Measurements from ENCODE around the gene TMEM121.

The TMEM121 gene

DNA sequence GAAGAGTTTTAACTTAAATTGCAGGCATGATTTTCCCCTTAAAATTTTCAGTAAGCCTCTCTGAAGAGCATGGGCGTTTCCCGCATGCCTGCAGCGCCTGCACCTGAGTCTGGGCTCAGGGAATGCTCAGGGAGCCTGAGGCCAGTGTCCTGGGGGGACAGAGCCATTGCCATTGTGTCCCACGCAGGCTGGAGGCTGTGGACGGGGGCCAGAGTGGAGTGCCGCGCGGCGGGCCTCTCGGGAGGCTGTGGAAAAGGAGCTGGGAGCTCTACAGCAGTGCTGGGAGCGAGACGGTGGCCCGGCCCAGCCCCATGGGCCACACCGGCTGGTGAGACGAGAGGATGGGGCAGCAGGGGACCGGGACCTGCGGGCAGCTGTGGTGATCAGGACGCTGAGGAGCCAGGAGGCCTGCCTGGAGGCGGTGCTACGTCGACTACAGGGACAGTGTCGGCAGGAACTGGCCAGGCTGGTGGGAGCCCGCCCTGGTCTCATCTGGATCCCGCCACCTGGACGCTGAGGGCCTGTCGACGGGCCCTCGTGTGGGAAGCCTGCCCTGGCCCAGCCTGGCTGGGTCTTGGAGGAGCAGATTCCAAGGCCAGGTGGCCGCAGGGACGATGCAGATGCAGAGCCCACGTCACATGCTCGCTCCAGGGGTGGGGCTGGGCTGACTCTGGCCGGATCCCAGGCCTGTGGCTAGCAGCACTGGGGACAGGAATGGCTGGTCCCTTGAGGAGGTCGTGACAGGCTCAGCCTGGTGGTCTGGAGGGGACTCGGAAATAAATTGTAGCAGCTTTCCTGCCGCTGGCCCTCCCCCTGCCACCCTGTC lies 27.7 kb upstream of the TMEM121 start:
- DNase-seq: no peak

DNA sequence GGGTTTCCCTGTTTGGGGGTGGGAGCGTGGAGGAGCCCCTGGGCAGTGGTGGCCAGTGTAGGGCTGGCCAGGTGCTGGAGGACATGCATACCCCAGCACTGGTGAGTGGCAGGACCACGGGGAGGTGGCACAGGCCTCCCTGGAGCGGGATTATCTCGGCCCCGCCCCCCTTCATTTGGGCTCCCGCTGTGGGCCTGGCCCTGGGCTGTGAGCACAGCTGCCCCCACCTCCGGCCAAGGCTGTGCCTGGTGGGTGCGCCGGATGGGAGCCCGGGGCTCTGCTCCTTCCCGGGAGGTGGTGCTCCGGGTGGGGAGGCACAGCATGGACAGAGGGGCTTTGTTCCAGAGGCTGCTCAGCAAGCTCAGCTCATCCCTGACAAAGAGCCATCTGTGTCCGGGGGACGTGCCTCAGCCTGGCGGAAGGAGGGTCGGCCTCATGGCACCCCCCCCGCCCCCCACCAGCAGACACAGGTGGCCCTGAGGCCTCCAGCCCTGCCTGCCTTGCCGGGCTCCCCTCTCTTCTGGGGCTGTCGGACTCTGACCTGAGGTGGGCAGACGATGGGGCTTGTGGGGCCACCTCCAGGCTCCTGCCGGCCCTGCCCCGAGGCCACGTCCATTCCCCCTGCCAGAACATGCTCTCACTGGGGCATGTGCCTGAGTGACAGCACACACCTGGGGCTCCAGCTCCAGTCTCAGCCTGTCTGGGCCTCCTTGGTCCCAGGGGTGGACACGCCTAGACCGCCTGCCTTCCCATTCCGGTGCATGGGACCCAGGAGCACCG lies 26.9 kb upstream of the TMEM121 start:
- DNase-seq: no peak

DNA sequence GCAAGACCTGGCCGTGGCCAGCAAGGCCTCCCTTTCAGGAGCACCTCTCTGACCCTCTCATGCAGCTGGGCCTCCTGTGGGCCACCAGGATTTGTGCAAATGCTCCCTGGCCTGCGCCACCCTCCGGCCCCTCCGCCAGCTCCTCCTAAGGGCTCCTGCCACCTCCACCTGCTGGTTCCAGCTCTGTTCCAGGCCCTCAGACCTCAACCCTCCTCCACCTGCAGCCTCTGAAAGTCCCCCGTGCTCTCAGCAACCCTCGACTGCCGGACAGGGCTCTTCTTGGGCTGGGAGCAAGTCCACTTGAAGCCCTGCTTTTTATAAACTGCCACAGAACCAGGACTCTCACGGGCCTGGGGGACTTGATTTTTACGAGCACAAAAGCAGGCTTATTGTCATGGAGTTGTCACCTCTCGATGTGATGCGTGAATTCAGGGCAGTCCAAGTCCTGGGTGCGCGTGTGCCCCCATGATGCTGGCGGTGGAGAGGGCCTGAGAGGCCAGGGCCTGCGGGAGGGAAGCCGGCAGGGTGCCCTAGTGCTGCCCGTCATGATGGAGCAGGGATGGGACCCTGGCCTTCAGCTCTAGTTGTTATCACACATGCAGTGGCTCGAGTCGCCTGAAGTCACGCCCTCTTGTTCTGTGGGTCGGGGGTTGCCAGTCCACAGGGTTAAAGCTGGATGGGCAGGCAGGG lies 26.2 kb upstream of the TMEM121 start:
- DNase-seq: no peak

DNA sequence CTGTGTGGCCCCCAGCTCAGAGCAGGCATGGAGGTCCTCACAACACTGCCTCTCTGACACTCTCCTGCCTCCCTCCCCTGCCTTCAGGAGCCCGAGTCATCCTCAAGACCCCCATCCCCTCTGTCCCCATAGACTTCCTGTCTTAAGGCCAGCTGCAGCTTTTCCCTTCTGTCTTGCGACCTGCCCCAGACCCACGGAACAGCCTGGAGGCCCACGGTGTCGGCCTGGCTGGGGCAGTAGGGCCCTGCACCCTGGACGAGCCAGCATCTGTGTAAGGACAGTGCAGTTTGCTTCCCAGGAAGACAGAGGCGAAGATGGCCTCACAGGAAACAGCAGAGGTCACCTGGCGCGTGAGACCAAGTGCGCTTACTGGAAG lies 25.7 kb upstream of the TMEM121 start:
- DNase-seq: no peak

DNA sequence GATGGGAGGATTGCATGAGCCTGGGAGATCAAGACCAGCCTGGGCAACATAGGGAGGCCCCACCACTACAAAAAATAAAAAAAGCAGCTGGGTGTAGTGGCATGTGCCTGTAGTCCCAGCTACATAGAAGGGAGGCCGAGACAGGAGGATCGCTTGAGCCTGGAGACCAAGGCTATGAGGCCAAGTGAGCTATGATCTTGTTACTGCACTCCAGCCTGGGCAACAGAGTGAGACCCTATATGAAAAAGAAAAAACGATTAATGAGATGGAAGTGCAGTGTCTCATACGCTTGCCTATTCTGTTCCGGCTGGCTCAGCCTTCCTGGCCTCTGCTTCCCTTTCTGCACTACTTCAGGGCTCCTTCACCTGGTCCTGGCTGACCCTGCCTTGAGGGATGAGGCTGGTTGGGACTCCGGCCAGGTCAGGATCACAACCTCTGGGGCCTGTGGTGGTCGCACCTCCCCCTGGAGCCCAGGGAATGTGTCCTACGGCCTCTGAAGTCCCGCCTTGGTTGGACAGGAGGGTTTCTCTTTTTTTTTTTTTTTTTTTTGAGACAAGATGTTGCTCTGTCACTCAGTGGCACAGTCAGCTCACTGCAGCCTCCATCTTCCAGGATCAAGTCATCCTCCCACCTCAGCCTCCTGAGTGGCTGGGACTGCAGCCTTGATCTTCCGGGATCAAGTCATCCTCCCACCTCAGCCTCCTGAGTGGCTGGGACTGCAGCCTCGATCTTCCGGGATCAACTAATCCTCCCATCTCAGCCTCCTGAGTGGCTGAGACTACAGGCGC lies 24.7 kb upstream of the TMEM121 start:
- DNase-seq: no peak

DNA sequence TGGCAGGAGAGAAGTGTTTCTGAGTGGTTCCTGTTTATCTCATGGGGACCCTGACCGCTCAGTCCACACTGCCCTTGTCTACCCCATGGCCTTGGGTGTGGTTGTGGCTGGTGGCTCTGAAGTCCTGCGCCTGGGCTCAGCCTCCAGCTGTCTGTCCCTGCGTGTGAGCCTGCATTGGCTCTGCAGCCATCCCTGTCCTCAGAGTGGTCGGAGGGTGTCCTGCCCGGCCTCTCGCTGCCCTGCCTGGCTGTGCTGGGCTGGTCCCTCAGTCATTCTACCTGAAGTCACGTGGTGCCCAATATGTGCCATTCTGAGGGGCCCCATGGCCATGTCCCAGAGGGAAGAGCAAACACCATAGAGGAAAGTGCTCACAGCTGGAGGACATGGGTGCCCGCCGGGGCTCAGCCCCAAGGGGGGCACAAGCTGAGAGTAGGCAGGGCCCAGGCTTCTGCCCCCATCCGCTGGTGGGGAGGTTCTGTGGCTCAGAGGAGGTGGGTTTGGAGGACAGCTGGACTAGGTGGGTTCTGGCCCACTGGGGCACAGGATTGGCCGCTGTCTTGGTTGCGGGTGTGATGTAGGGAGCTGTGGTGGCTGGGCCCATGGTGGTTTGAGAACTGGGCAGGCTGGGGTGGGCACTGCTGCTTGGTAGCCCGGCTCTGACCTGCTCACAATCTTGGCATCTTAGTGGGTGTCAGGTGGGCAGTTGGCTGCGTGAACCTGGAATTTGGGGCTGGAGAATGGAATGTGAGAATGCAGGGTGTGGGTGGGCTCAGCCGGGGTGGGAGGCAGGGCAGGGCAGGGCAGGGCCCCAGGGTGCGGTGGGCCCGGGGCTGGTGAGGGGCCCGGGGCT lies 23.7 kb upstream of the TMEM121 start:
- DNase-seq: no peak

DNA sequence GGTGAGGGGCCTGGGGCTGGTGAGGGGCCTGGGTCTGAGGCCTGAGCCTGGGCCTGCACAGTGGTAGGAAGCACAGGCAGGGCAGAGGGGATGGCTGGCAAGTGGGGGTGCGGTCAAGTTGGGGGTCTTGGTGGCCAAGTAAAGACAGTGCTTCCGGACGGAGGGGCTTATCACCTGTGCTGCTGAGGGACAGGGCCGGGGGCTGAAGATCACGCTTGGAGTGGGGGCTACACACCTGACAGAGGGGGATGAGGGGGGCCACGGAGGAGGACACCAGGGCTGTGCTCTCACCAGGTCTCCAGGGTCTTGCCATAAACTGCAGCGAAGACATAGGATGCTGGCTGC lies 23.1 kb upstream of the TMEM121 start:
- DNase-seq: no peak

DNA sequence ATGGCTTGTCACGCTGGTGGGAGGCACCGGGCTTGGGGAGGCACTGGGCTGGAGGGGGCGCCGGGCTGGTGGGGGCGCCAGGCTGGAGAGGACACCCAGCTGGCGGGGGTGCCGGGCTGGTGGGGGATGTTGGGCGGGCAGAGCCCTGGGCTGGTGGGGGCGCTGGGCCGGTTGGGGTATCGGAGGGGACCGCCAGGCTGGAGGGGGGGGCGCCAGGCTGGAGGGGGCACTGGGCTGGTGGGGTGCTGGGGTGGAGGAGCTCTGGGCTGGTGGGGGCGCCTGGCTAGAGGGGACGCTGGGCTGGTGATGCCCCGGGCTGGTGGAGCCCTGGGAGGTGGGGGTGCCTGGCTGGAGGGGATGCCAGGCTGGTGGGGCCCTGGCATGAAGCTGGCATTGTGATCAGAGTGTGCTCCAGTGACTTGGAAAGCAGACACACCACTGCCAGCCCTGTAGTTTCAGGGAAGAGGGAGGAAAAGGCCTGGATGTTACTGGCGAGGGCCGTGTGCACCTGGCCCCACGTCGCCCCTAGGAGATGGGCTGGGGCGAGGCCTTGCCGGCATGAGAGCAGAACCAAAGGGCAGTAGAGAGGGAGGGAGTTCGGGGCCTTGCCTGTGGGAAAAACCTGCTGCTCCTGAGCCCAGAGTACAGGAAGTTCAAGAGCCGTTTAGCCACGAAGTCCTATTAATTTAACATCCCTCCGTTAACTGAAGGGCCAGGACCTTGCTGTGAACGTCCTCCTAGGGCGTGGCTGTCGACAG lies 22.3 kb upstream of the TMEM121 start:
- DNase-seq: no peak

DNA sequence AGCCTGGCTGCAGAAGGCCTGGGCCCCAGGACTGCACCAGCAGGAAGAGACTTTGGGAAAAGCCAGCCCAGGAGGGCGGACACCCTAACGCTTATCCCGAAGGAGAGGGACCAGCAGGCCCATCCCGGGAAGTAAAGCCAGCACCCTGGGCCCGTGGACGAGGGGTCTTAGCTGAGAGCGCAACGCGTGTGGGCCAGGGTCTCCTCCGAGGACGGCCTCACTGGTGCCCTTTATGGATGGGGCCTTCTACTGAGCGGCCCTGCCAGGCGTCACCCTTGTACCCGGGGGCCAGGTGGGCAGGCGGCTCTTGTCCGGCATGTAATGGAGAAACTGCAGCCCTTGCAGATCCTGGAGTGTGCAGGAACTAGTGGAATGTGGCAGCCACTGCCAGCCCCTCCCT lies 21.3 kb upstream of the TMEM121 start:
- DNase-seq: no peak

DNA sequence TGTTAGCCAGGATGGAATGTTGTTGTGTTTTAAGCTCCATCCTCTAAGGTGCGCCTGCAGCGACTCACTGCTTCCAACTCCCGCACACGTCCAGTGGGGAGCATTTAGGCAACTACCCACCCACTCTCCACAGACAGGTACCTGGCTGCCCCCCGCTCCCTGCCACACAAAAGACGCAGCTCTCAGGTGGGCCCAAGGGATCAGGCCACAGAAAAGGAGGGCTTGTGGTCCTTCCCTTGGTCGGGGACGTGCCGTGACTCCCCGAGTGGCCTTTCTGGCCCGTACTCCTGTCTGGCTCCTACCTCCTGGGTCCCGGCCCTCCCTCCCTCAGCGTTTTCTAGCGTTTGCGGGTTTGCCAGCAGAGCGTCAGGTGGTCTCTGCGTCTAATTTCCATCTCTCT lies 19.1 kb upstream of the TMEM121 start:
- DNase-seq: no peak

DNA sequence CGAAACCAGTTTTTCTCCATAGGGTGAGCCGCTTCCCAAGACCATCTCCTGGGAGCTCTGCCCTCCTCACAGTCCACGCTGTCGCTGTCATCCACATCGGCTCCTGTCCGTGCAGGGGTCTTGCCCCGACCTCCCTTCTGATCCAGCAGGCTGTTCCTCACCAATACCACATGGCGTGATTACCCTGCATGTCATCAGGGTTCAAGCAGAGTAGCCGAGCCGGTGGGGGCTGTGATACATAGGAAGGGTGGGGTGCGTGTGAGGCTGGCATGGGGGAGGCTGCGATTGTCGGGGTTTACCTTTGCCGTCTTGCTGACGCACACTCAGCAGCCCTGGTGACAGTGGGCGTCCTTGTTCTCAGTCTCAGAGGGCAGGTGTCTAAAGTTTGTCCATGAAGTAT lies 18.3 kb upstream of the TMEM121 start:
- DNase-seq: no peak

DNA sequence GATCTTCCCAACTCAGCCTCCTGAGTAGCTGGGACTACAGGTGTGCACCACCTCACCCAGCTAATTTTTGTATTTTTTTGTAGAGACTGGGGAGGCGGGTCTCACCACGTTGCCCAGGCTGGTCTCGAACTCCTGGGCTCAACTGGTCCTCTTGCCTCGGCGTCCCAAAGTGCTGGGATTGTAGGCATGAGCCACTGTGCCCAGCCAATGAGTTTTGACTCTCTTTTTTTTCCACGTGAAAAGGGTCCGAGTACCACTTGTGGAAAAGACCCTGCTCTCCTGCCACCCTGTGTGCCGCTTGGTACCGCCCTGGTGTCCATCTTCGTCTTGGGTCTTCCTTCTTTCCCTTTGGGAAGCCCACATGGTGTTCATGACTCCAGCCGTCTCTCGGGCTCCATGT lies 17.8 kb upstream of the TMEM121 start:
- DNase-seq: no peak

DNA sequence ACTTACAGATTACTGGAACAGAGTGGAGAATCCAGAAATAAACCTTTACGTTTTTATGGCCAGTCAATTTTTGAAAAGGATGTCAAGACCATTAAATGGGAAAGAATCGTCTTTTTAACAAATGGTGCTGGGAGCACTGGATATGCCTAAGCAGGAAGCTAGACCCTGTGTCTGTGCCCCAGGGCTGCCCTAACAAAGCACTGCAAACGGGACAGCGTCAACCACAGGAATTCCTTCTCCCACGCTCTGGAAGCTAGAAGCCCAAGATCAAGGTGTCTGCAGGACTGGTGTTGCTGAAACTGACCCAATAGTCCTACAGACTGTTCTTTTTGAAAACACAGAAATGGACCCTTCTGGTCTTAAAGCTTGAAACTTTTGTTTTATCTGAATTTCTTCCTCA lies 9.3 kb upstream of the TMEM121 start:
- no peak for DNase-seq

DNA sequence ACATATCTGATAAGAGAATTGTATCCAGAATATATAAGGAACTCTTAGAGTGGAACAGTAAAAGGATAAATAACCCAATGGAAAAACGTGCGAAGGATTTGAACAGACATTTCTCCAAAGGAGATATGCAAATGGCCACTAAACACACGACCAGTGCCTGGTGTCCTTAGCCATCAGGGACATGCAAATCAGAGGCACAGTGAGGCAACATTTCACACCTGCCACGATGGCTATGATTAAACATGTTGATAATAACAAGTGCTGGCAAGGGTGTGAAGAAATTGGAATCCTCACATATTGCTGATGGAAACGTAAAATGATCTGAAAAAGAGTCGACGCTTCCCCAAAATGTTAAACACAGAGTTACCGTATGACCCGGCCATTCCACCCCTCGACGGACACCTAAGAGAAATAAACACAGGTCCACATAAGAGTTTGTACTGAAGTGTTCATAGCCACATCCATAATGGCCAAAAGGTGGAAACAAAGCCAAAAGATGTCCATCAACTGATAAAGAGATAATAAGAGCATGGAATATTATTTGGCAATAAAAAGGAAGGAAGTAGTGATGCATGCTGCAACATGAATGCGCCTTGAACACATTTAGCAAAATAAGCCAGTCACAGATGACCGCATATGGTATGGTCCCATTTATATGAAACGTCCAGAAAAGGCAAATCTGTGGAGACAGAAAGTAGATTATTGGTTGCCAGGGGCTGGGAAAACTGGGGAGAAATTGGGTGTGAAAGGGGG lies 6.3 kb upstream of the TMEM121 start:
- no peak for DNase-seq

DNA sequence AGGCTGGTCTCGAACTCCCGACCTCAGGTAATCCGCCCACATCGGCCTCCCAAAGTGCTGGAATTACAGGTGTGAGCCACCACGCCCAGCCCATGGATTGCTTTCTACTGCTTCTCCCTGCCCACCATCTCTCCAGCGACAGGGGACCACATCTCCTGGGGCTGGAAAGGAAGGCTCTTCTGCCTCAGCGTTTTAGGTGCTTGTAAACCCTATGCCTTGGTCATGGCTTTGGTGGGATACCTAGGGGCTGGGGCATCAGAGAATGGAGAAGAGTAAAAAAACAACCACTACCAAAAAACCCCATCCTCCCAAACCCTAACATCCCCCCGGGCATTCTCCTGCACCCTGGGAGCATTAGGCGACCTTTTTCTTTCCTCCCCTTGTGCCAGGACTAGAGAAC lies 1.1 kb upstream of the TMEM121 start:
- DNase-seq: no peak

DNA sequence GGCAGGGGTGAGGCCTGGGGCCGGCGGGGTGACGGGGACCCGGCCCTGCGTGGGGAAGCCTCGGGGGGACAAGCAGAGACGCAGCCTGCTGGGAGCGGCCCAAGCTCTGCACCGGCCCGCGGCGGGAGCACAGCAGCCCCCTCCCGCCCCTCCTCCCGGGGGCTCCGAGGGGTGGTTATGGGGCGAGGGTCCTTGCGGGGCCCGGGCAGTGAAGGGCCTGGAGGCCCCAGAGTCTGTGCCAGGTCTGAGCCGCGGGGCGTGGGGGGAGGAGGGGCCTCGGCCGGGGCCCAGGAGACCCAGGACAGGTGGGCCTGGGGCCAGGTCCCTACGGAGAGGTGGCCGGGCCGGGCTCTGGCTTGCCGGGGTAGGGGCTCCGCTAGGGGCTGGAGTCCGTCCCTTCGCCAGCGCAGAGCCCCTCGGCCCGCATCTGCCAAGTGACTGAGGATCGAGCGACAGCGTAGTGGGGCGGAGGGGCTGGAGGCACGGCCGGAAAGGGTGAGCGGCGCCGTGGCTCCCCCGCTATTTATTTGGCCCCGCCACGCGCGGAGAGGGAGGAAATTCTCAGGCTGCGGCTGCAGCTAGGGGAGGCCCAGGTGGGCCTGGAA lies 495 bp downstream of the TMEM121 start:
- DNase-seq: peak; percentile 23

DNA sequence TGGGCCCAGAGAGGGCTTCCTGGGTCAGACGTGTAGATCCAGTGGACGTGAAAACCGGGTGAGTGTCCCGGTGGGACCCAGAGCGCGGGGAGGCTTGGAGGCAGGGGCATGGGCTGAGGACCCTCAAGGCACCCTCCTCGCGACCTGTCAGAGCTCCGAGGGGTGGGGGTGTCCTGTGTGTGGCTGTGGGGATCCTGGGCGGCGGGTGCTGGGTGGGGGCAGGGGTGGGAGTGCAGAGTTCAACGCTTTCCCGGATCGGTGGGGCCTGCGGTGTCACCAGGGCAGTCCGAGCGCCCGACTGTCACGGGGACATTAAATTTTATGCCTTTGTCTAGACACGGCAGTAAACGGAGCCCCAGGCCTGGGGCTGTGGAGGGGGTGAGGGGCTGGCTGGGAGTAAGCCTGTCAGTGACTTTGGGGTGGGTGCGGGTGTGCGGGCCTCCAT lies 1.0 kb downstream of the TMEM121 start:
- no peak for DNase-seq

DNA sequence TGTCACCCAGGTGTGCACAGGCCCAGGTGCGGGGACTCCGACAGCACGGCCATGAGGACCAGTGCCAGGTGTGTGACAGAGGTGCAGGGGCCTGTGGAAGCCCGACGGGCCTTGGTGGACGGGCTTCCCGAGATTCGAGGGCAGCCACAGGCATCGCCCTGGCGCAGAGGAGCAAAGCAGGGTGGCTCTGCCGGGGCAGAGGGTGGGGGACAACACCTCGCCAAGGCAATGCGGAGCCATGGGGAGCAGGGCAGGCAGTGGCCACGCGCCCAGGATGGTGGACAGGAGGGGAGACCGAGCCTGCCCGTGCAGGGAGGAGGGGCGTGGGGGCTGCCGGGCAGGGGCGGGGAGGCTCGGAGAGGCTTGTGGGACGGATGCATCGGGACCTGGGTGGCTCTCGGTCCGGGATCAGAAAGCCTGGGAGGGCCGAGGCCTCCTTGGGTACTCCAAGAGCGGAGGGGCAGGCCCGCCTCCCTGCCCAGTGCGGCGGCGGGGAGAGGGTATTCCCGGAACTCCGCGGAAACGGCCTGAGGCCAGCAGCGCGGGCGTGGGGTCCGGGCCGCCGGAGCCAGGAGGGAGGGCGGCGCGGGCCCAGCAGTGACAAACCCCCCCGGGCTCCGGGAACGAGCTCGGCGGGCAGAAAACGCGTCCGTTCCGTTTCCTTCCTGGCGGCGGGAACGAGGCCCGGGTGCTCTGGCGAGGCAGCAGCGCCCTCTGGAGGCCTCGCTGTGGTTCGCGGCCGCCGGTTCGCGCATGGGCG lies 1.6 kb downstream of the TMEM121 start:
- peak; percentile 84 for DNase-seq

DNA sequence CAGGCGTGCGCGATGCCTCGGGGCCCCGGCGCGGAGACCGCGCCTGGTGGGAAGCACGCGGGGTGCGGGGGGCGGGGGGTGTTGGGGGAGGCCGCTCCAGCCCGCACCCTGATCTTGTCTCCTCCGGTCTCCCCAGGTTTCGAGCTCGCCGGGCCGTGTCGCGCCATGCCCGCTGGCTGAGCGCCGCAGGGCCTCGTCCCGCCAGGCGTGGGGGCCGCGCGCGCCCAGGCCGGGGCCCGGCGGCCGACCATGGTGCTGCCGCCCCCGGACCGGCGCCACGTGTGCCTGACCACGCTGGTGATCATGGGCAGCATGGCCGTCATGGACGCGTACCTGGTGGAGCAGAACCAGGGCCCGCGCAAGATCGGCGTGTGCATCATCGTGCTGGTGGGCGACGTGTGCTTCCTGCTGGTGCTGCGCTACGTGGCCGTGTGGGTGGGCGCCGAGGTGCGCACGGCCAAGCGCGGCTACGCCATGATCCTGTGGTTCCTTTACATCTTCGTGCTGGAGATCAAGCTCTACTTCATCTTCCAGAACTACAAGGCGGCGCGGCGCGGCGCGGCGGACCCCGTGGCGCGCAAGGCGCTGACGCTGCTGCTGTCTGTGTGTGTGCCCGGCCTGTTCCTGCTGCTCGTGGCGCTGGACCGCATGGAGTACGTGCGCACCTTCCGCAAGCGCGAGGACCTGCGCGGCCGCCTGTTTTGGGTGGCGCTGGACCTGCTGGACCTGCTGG lies 2.4 kb downstream of the TMEM121 start:
- peak; percentile 15 for DNase-seq
